Forelimb muscle (tissue), 1 donor: ENCODE measurements around the gene TFCP2. TPM values are rescaled to one million over a fixed set of nuclear protein-coding genes. Genes with fewer than 3 reads are reported as not detected.

Experiments
- DNase-seq: peaks from one replicate; pipeline ENCODE4 v3.0.0-alpha.2; 2013; ENCODE audit warnings: low read depth
- polyA plus RNA-seq: library from polyadenylated mRNA; unstranded; fragments of 120-200 nt; gene quantifications from one replicate; pipeline ENCODE4 v1.2.1, GENCODE V29; 2013; ENCODE audit not compliant: insufficient read length

The TFCP2 gene
- polyA plus RNA-seq, 1 donor = 41.4 TPM

DNA sequence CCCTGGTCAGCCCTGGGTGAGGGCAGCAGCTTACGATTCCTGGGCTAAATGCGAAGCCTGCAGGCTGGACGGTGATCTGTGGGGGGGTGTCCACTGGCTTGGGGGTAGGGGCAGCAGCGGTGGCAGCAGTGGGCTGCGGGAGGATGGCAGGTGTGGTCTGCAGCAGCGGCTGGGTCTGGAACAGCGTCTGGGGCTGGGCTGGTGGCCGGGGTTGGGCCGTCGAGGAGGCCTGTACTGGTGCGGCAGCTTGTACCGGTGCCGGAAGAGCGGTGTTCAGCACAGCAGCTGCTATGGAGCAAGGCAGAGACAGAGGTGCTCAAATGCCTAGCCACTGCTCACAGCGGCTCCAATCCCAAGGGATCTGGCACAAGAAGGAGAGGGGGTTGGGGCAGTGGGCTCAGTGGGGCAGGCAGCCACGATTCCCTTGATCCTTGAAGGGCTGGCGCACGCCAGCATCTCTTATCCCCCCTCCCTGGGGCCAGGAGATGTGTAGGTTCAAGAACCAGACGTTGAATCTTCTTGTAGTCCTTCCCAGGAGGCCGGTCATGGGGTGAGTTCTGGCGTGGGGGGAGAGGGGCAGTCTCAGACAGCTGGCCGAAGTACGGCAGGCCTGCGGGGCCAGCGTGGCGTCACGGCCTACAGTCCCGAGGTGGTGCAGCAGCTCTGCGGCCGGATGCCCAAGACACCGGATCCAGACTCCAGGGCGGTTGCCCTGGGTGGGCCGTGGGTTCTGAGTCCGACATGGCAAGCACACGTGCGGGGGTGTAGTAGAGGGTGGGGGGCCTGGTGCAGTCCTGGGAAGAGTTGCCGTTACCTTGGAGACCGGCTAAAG lies 25.0 kb upstream of the TFCP2 start:
- no peak for DNase-seq

GRCh38 chr12:51196547-51196946 lies 23.6 kb upstream of the TFCP2 start:
- DNase-seq = no peak

- no peak for DNase-seq
These were observed 22.9 kb upstream of the TFCP2 start for GRCh38 chr12:51195841-51196240.

GRCh38 chr12:51192284-51192671 lies 19.3 kb upstream of the TFCP2 start:
- DNase-seq = no peak

- no peak for DNase-seq
These were observed 18.8 kb upstream of the TFCP2 start for GRCh38 chr12:51191516-51192283.

DNA sequence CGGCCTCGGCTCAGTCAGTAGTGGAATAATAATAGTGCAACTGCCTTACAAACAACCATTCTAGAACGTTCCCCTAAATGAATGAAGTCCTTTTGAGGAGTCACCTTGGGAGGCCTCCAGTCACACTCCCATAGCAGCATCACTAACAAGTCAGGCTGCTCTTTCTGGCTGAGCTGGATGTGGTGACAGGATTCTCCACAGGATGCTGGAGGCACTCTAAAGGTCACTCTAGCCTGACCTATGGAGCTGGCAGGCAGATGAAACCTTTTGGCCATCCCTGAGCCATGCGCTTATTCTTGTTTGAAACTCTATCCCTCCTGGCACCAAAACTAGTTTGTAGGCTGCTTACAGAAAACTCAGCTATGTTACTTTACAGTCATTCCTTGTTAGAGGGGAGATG lies 17.9 kb upstream of the TFCP2 start:
- DNase-seq = no peak

DNA sequence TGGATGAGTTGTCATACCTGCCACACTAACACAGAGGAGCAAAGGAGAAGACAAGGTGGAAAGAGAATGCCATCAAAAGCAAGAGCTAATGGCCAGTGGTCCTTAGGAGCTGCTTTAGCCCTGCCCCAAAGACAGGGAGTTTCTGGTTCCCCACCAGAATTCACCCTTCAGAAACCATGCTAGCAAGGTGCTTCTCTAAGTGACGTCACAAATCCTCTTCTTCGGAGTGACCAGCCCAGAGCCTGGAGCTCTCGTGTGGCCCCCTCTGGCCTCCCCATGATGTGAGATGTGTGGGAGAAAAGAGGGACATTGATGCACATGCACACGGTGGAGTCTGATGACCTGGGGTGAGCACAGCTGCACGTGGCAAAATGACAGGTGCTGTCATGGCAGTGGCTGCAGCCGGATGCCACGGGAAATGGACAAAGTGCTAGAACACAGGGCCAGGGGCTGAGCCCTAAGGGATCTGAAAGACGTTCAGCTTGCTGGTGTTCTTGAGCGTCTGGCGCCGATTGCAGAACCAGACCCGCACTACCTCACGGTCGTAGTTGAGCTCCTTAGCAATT lies 16.9 kb upstream of the TFCP2 start:
- DNase-seq = no peak

DNA sequence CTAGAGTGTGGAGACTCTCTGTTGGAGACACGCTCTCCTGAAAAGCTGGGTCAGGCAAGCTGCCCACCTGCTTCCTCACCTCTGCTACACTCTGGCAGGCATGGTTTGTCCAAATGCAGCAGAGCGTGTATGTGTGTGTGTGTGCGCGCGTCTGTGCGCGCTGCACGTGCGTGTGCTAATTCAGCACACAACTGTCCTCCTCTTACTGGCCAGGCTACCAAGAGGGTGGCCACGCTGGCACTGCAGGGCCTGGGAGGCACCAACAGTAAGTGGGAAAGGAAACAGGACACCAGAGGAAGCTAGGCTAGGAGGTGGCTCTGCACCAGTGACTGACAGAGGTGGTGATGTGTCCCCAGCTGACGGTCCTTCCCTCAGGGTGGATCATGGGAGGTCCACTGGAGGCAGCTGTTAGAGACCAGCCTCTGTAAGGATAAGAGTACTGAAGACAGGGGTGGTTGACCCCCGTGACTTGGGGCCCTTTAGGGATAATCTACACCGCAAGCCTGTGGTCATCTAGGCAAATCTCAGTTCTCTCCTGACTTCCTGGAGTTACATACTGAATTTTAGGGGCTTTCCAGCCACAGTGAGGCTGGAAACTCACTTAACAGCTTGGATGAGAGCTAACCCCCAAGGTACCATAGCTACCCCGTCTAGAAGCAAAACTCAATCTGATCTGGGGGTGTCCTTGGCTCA lies 15.6 kb upstream of the TFCP2 start:
- no peak for DNase-seq

DNA sequence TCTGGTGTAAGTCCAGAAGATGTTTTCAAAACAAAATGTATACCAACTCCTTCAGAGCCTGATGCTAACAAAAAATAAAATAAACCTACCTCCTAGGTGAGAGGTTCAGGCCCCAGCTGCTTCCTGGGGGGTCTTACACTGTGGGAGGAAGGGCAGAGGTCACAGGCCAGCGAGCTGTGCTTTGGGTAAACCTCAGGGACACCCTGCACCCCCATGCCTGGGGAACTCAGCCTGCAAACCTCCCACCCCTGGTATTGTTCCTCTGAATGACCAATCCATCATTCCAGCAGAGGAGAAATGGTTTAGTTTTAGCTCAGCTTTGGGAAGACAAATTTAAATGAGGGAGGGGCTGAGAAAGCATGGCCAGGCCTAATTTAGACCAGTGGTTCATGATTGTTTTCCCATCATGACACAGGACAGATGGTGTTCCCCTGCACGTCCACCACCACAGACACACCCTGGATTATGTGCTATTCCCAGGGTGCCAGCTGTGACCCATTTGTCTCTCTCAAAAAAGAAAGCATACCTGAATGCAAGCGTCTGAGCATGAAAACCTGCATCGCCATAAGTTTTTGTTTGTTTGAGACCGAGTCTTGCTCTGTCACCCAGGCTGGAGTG lies 14.5 kb upstream of the TFCP2 start:
- DNase-seq = no peak

- DNase-seq = no peak
These were observed 13.6 kb upstream of the TFCP2 start for GRCh38 chr12:51186465-51187085.

DNA sequence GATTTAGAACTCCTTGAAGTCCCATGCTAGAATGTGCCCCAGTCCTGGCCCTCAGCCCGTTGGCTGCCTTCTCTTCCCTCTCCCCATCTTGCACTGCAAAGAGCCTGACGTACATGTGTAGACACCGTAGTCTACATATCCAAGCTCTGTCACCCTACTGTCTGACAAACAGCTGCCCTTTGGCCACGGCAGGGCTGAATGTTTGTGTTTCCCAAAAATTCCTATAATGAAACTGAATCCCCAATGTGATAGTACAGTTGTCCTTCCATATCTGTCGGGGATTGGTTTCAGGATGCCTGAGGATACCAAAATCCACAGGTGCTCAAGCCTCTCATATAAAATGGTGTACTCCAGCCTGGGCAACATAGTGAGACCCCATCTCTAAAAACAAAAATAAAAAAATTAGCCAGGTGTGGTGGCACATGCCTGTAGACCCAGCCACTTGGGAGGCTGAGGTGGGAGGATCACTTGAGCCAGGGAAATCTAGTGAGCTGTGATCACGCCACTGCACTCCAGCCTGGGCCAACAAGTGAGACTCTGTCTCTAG lies 12.3 kb upstream of the TFCP2 start:
- no peak for DNase-seq

DNA sequence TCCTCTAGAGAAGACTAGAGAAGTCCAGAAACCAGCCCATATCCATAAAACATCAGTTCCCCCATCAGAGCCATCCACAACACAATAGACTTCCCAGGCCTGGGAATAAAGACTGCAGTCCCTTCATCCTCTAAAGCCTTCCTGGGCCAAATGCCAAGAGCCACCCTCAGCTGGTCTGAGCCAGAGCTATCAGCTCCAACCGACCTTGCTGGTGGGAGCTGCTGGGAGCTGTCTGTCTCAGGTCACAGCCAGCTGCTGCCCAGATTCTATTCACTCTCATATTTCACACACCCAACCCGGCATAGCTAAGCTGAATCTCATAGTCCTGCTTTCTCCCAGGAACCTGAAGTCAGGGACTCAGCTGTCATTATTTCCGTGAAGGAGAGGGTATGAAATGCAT lies 10.9 kb upstream of the TFCP2 start:
- no peak for DNase-seq

DNA sequence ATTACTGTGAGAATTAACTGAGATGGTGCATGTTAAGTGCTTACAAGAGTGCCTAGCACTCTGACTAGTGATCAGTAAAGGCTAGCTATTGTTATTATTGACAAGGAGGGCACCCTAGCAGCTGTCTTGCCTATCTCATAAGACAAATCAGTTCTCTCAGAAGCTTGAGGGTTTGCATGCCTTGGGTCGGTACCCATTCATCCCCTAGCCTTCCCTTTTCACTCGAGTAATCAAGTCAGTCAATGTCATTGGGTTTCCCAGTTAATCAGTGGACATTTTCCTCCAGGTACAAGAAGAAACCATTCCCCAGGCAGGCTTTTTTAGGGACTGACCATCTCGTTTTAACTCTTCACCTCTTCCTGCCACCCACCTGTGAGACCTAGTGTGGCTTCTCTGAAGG lies 10.4 kb upstream of the TFCP2 start:
- no peak for DNase-seq

- DNase-seq = no peak
These were observed 8.6 kb upstream of the TFCP2 start for GRCh38 chr12:51181558-51181957.

DNA sequence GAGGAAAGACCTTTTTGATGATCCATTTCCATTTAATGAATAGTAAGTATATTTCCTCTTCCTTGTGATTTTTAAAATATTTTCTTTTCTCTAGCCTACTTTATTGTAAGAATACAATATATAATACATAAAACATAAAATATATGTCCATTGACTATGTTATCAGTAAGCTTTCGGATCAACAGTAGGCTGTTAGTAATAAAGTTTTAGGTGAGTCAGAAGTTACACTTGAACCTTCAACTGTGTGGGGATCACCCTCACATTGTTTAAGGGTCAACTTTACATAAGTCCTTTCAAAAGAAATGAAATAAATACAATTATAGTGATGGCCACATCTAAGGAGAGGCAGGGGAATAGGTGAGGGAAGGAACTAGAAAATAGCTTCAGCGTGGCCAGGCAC lies 5.0 kb upstream of the TFCP2 start:
- no peak for DNase-seq

GRCh38 chr12:51174501-51174900 lies 1.6 kb upstream of the TFCP2 start:
- no peak for DNase-seq

- DNase-seq = no peak
These were observed 936 bp downstream of the TFCP2 start for GRCh38 chr12:51171884-51172514.

DNA sequence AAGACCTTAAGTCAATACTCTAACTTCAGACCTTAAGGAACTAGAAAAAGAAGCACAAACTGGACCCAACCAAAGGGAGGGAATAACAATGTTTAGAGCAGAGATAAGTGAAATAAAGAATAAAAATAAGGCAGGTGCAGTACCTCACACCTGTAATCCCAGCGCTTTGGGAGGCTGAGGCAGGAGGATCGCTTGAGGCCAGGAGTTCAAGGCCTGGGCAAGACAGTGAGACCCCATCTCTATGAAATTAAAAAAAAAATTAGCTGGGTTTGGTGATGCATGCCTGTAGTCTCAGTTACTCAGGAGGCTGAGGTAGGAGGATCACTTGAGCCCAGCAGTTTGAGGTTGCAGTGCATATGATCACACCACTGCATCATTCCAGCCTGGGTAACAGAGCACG lies 9.1 kb downstream of the TFCP2 start:
- no peak for DNase-seq

- no peak for DNase-seq
These were observed 10.7 kb downstream of the TFCP2 start for GRCh38 chr12:51162217-51162616.

DNA sequence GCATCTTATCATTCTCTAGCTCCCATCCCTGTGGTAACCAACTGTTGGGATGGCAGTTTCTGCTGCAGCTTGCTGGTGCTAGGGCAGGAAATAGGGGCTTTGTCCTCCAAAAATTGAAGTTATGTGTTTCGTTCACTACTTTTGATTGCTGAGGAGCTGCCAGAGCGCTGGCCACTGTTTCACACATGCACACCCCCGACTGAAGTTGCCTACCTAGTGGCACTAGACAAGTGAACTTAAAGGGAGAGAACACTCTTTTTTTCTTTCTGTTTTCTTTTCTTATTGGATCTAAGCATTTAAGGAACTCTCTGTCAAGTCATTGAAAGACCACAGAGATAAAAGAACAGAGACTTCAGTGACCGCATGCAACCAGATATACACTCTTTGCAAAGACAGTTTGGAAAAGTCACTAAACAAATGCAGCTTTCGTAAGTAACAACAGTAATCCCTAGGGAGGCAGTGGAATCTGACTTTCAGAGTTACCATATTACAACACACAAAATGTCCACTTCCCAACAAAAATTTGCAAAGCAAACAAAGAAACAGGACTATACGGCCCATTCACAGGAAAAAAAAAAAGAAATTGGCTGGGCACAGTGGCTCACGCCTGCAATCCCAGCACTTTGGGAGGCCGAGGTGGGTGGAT lies 12.0 kb downstream of the TFCP2 start:
- DNase-seq = no peak
